HG03039 (cell line): ENCODE data around the gene APOBEC3H.

Experiments
- ATAC-seq: cut with Tn5 transposase; IDR thresholded peaks from one replicate; pipeline ENCODE4 v1.9.1; 2021; ENCODE audit warnings: mild to moderate bottlenecking, moderate library complexity; ENCODE audit not compliant: unreplicated experiment

APOBEC3H gene

GRCh38 chr22:39080052-39080762, 16.8 kb upstream of the APOBEC3H start:
- ATAC-seq, result no peak

GRCh38 chr22:39081016-39081415, 16.0 kb upstream of the APOBEC3H start:
- ATAC-seq, result no peak

GRCh38 chr22:39081598-39081997, 15.4 kb upstream of the APOBEC3H start:
- ATAC-seq, result no peak

- ATAC-seq, result no peak
Measured at GRCh38 chr22:39083212-39084165, 13.6 kb upstream of the APOBEC3H start.

- no peak for ATAC-seq
Measured at GRCh38 chr22:39084666-39085065, 12.4 kb upstream of the APOBEC3H start.

GRCh38 chr22:39087098-39087497, 9.9 kb upstream of the APOBEC3H start:
- no peak for ATAC-seq

- ATAC-seq, result no peak
Measured at GRCh38 chr22:39087881-39088684, 9.0 kb upstream of the APOBEC3H start.

GRCh38 chr22:39088685-39089032, 8.4 kb upstream of the APOBEC3H start:
- no peak for ATAC-seq

- ATAC-seq, result no peak
Measured at GRCh38 chr22:39089928-39090327, 7.1 kb upstream of the APOBEC3H start.

GRCh38 chr22:39090426-39091064, 6.5 kb upstream of the APOBEC3H start:
- no peak for ATAC-seq

- no peak for ATAC-seq
Measured at GRCh38 chr22:39091126-39092081, 5.6 kb upstream of the APOBEC3H start.

GRCh38 chr22:39092111-39092862, 4.8 kb upstream of the APOBEC3H start:
- no peak for ATAC-seq

- no peak for ATAC-seq
Measured at GRCh38 chr22:39094717-39095389, 2.2 kb upstream of the APOBEC3H start.

- no peak for ATAC-seq
Measured at GRCh38 chr22:39095971-39096370, 1.1 kb upstream of the APOBEC3H start.

GRCh38 chr22:39098026-39098425, 982 bp downstream of the APOBEC3H start:
- ATAC-seq, result no peak

- ATAC-seq, result no peak
Measured at GRCh38 chr22:39098576-39098975, 1.5 kb downstream of the APOBEC3H start.

GRCh38 chr22:39101226-39101625, 4.2 kb downstream of the APOBEC3H start:
- ATAC-seq, result no peak

- no peak for ATAC-seq
Measured at GRCh38 chr22:39103431-39103830, 6.4 kb downstream of the APOBEC3H start.
